Testis (tissue), 3 donors: ENCODE results near the gene FFAR3. TPM values are rescaled to one million over a fixed set of nuclear protein-coding genes. Genes with fewer than 3 reads are reported as not detected.

ENCODE experiments used
- DNase-seq: peaks from one replicate; pipeline ENCODE4 v3.0.0-alpha.2; 2019
- H3K27ac ChIP-seq, 2 donors: fragments of 200-600 bp; sonication (generic); one replicate each; pipeline ENCODE4 v1.5.1; 2019
- H3K27me3 ChIP-seq: fragments of 200-600 bp; sonication (generic); one replicate; pipeline ENCODE4 v1.5.1; 2019
- H3K36me3 ChIP-seq: fragments of 200-600 bp; sonication (generic); one replicate; pipeline ENCODE4 v1.5.1; 2017; ENCODE audit warnings: low read depth; ENCODE audit errors: missing control alignments
- H3K4me1 ChIP-seq: fragments of 200-600 bp; sonication (generic); one replicate; pipeline ENCODE4 v1.5.1; 2019
- H3K4me3 ChIP-seq, 2 donors: fragments of 200-600 bp; sonication (generic); one replicate each; pipeline ENCODE4 v1.5.1; 2017 to 2019
- H3K9me3 ChIP-seq: fragments of 200-600 bp; sonication (generic); one replicate; pipeline ENCODE4 v1.5.1; 2017
- POLR2A ChIP-seq: fragments of 450-650 bp; IDR thresholded peaks from one replicate; pipeline ENCODE4 v1.6.1; 2017; ENCODE audit warnings: antibody characterized with exemption, mild to moderate bottlenecking, moderate library complexity
- WGBS, 2 donors: methylation state at CpG; one replicate each; pipeline ENCODE4 v1.1.5; 2018; 5-methylcytosine and 5-hydroxymethylcytosine counted together
- intact Hi-C: fragments of 100-400 bp; cut with DNase I; formaldehyde crosslinking; loops from one replicate; pipeline ENCODE4 v1.15.1; 2023; ENCODE audit warnings: low total_unique reads
- microRNA-seq, 2 donors: library from miRNA; unstranded; fragments of <30 nt; microRNA quantifications; one replicate each; pipeline ENCODE4, GENCODE V29; 2016; ENCODE audit warnings: borderline number of aligned reads in 2 of 2, borderline replicate concordance in 1 of 2
- polyA plus RNA-seq: library from polyadenylated mRNA; stranded (reverse); fragments of 350-450 nt; fragmentation: Illumina TruSeq; extraction: RNeasy Lipid Tissue Mini Kit (QIAGEN cat#74804); gene quantifications from one replicate; pipeline ENCODE4 v1.2.3, GENCODE V29; 2014; ENCODE audit warnings: low read depth, low replicate concordance; ENCODE audit not compliant: insufficient read depth
- total RNA-seq, 2 donors: library from RNA; depleted of rRNA; stranded (reverse); fragments of >200 nt; gene quantifications; one replicate each; pipeline ENCODE4 v1.2.3, GENCODE V29; 2016
- TF ChIP-seq, protein P1 (sequence below), 3 experiments: fragments of 450-650 bp in 2 of 3; fragments of 200-600 bp in 1 of 3; sonication (generic) in 1 of 3; IDR thresholded peaks; one replicate each; pipeline ENCODE4 v1.5.1; 2016 to 2019; ENCODE audit warnings: antibody characterized with exemption in 3 of 3, mild to moderate bottlenecking in 2 of 3, moderate library complexity in 1 of 3

The FFAR3 gene
- total and polyA plus RNA-seq, 3 donors from 2014 or later, result 0.25 to 0.47 TPM; not detected in 1

- H3K27ac ChIP-seq, result no peak overlapping the region
- H3K4me3 ChIP-seq, result no peak overlapping the region
- no peaks in the 10 kb centered on the region for H3K27me3 ChIP-seq
- no peaks in the 10 kb centered on the region for H3K9me3 ChIP-seq
- no peaks in the 10 kb centered on the region for H3K36me3 ChIP-seq
- no peaks in the 10 kb centered on the region for H3K4me1 ChIP-seq
- 71 to 75% methylated on average over 10 to 11 of the region's 11 CpGs for WGBS, 2 donors
- no peak for TF ChIP-seq POLR2A
- TF ChIP-seq, protein P1, sequence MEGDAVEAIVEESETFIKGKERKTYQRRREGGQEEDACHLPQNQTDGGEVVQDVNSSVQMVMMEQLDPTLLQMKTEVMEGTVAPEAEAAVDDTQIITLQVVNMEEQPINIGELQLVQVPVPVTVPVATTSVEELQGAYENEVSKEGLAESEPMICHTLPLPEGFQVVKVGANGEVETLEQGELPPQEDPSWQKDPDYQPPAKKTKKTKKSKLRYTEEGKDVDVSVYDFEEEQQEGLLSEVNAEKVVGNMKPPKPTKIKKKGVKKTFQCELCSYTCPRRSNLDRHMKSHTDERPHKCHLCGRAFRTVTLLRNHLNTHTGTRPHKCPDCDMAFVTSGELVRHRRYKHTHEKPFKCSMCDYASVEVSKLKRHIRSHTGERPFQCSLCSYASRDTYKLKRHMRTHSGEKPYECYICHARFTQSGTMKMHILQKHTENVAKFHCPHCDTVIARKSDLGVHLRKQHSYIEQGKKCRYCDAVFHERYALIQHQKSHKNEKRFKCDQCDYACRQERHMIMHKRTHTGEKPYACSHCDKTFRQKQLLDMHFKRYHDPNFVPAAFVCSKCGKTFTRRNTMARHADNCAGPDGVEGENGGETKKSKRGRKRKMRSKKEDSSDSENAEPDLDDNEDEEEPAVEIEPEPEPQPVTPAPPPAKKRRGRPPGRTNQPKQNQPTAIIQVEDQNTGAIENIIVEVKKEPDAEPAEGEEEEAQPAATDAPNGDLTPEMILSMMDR (IDR thresholded peaks at IDR 0.05), result no peak
- intact Hi-C loops, result no loop called here
- no peak for DNase-seq
Measured at GRCh38 chr19:35404879-35405622, 46.8 kb downstream of the FFAR3 start.

DNA sequence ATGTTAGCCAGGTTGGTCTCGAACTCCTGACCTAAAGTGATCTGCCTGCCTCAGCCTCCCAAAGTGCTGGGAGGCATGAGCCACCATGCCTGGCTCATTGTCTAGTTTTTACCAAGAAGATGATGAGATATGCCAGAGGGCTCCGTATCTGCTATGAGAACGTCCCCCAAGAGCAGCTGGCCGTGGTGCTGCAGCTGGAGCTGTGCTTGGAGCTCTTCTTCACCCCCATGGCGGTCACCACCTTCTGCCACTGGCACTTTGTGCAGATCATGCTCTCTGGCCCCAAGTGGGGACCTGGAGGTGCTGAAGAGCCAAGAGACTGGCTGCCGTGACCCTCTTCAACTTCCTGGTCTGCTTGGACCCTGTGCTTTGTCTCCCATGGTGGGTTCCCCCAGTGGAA lies 49.4 kb downstream of the FFAR3 start:
- Histone ChIP-seq H3K4me3 (no peak overlapping the region), H3K36me3 (no peaks in the 10 kb centered on the region), H3K27ac (no peak overlapping the region), H3K9me3 (no peaks in the 10 kb centered on the region), H3K4me1 (no peaks in the 10 kb centered on the region), H3K27me3 (no peaks in the 10 kb centered on the region)
- no peak for TF ChIP-seq POLR2A
- TF ChIP-seq, protein P1 (IDR thresholded peaks at IDR 0.05), result no peak
- no peak for DNase-seq
- intact Hi-C loops, result no loop called here
- WGBS, 2 donors, result 77 to 100% methylated on average over 1 to 6 of the region's 6 CpGs

- Histone ChIP-seq H3K4me1 (no peaks in the 10 kb centered on the region), H3K36me3 (no peaks in the 10 kb centered on the region), H3K27ac (no peak overlapping the region), H3K27me3 (no peaks in the 10 kb centered on the region), H3K4me3 (no peak overlapping the region), H3K9me3 (no peaks in the 10 kb centered on the region)
- intact Hi-C loops, result no loop called here
- DNase-seq, result no peak
- WGBS, 2 donors, result 87 to 90% methylated on average over 13 of the region's 13 CpGs
- TF ChIP-seq, protein P1 (IDR thresholded peaks at IDR 0.05), result no peak
- TF ChIP-seq POLR2A, result no peak
Measured at GRCh38 chr19:35408284-35409171, 50.3 kb downstream of the FFAR3 start.

GRCh38 chr19:35409191-35409590 lies 50.9 kb downstream of the FFAR3 start:
- no peak for DNase-seq
- 79 to 82% methylated on average over 5 of the region's 5 CpGs for WGBS, 2 donors
- H3K9me3 ChIP-seq, result no peaks in the 10 kb centered on the region
- intact Hi-C loops, result no loop called here
- no peak overlapping the region for H3K4me3 ChIP-seq
- no peaks in the 10 kb centered on the region for H3K36me3 ChIP-seq
- no peaks in the 10 kb centered on the region for H3K4me1 ChIP-seq
- no peak for TF ChIP-seq POLR2A
- TF ChIP-seq, protein P1 (IDR thresholded peaks at IDR 0.05), result no peak
- no peaks in the 10 kb centered on the region for H3K27me3 ChIP-seq
- H3K27ac ChIP-seq, result no peak overlapping the region

Small RNAs within 50 kb of the gene (microRNA-seq; reads per million reads assigned to microRNA genes)
- 0.70 to 1.4 reads per million in 2 donors for gene MIR5196

Other genes starting within 250 kb of the FFAR3 start
- 1 to 10 TPM in 1 of 2 donors, not detected in 1; 2.6 TPM for gene FXYD3, start 242.6 kb upstream of the FFAR3 start, total RNA-seq
- gene FXYD3, start 242.6 kb upstream of the FFAR3 start, polyA plus RNA-seq, result not detected
- 1 to 10 TPM; 4.5 to 7.9 TPM for gene LGI4, start 223.4 kb upstream of the FFAR3 start, total RNA-seq
- 4.5 TPM for gene LGI4, start 223.4 kb upstream of the FFAR3 start, polyA plus RNA-seq
- 10 to 100 TPM in 1 of 2 donors, 1 to 10 TPM in 1; 2.3 to 11.1 TPM for gene FXYD1, start 219.6 kb upstream of the FFAR3 start, total RNA-seq
- gene FXYD1, start 219.6 kb upstream of the FFAR3 start, polyA plus RNA-seq, result 48.5 TPM
- gene FXYD7, start 215.2 kb upstream of the FFAR3 start, total RNA-seq, result 1 to 10 TPM in 1 of 2 donors, not detected in 1; 1.2 TPM
- gene FXYD7, start 215.2 kb upstream of the FFAR3 start, polyA plus RNA-seq, result 2.1 TPM
- 10 to 100 TPM in 1 of 2 donors, 1 to 10 TPM in 1; 5.7 to 17.5 TPM for gene FXYD5, start 203.7 kb upstream of the FFAR3 start, total RNA-seq
- gene FXYD5, start 203.7 kb upstream of the FFAR3 start, polyA plus RNA-seq, result 38.1 TPM
- gene FAM187B, start 129.7 kb upstream of the FFAR3 start, total RNA-seq, result 100 to 1,000 TPM in 1 of 2 donors, 10 to 100 TPM in 1; 18.4 to 105 TPM
- 79.2 TPM for gene FAM187B, start 129.7 kb upstream of the FFAR3 start, polyA plus RNA-seq
- 100 to 1,000 TPM; 154 to 195 TPM for gene LSR, start 109.5 kb upstream of the FFAR3 start, total RNA-seq
- 85.7 TPM for gene LSR, start 109.5 kb upstream of the FFAR3 start, polyA plus RNA-seq
- 100 to 1,000 TPM; 105 to 123 TPM for gene USF2, start 89.5 kb upstream of the FFAR3 start, total RNA-seq
- 83.1 TPM for gene USF2, start 89.5 kb upstream of the FFAR3 start, polyA plus RNA-seq
- not detected for gene HAMP, start 75.9 kb upstream of the FFAR3 start, total RNA-seq
- 1.6 TPM for gene HAMP, start 75.9 kb upstream of the FFAR3 start, polyA plus RNA-seq
- 10 to 100 TPM; 10.8 to 18.4 TPM for gene MAG, start 66.3 kb upstream of the FFAR3 start, total RNA-seq
- 5.4 TPM for gene MAG, start 66.3 kb upstream of the FFAR3 start, polyA plus RNA-seq
- 10 to 100 TPM; 15.0 TPM for gene CD22, start 29.3 kb upstream of the FFAR3 start, total RNA-seq
- 10.1 TPM for gene CD22, start 29.3 kb upstream of the FFAR3 start, polyA plus RNA-seq
- under 1 TPM; 0.31 to 0.81 TPM for gene FFAR1, start 10.6 kb upstream of the FFAR3 start, total RNA-seq
- gene FFAR1, start 10.6 kb upstream of the FFAR3 start, polyA plus RNA-seq, result 0.26 TPM
- gene GPR42, start 12.6 kb downstream of the FFAR3 start, total RNA-seq, result not detected
- gene GPR42, start 12.6 kb downstream of the FFAR3 start, polyA plus RNA-seq, result not detected
- not detected for gene FFAR2, start 89.8 kb downstream of the FFAR3 start, total RNA-seq
- gene FFAR2, start 89.8 kb downstream of the FFAR3 start, polyA plus RNA-seq, result 0.20 TPM
- gene KRTDAP, start 132.0 kb downstream of the FFAR3 start, total RNA-seq, result 1 to 10 TPM; 2.7 to 5.6 TPM
- 14.5 TPM for gene KRTDAP, start 132.0 kb downstream of the FFAR3 start, polyA plus RNA-seq
- 1 to 10 TPM; 5.8 to 7.9 TPM for gene DMKN, start 155.2 kb downstream of the FFAR3 start, total RNA-seq
- gene DMKN, start 155.2 kb downstream of the FFAR3 start, polyA plus RNA-seq, result 24.0 TPM
- under 1 TPM; 0.16 to 0.19 TPM for gene SBSN, start 169.9 kb downstream of the FFAR3 start, total RNA-seq
- gene SBSN, start 169.9 kb downstream of the FFAR3 start, polyA plus RNA-seq, result 0.47 TPM
- gene GAPDHS, start 175.0 kb downstream of the FFAR3 start, total RNA-seq, result 100 to 1,000 TPM; 123 to 338 TPM
- gene GAPDHS, start 175.0 kb downstream of the FFAR3 start, polyA plus RNA-seq, result 363 TPM
- 100 to 1,000 TPM; 125 TPM for gene TMEM147, start 187.2 kb downstream of the FFAR3 start, total RNA-seq
- 146 TPM for gene TMEM147, start 187.2 kb downstream of the FFAR3 start, polyA plus RNA-seq
- 1 to 10 TPM in 1 of 2 donors, under 1 TPM in 1; 0.87 to 1.1 TPM for gene ATP4A, start 205.2 kb downstream of the FFAR3 start, total RNA-seq
- gene ATP4A, start 205.2 kb downstream of the FFAR3 start, polyA plus RNA-seq, result 1.1 TPM
- under 1 TPM in 1 of 2 donors, not detected in 1; 0.74 TPM for gene PMIS2, start 227.7 kb downstream of the FFAR3 start, total RNA-seq
- 2.0 TPM for gene PMIS2, start 227.7 kb downstream of the FFAR3 start, polyA plus RNA-seq